Neural cell (in vitro differentiated cells): ENCODE data around the gene ITGB2. TPM values are rescaled to one million over a fixed set of nuclear protein-coding genes. Genes with fewer than 3 reads are reported as not detected.

Experiments used
- H2AFZ ChIP-seq: fragments of 200-600, 300-800 bp; sonication (generic), shearing (Covaris generic); 2 replicates; pipeline ENCODE4 v1.6.0; 2014; ENCODE audit warnings: low read depth, mild to moderate bottlenecking, antibody characterized with exemption, low read length, moderate library complexity
- H3F3A ChIP-seq: fragments of 200-600 bp; shearing (Covaris generic); 2 replicates; pipeline ENCODE4 v1.6.1; 2016; ENCODE audit warnings: mild to moderate bottlenecking, moderate library complexity, mixed read lengths, antibody characterized with exemption, low read length; ENCODE audit not compliant: insufficient read depth, poor library complexity, severe bottlenecking
- H3K27ac ChIP-seq: fragments of 200-600, 300-800 bp; sonication (generic), shearing (Covaris generic); 2 replicates; pipeline ENCODE4 v1.5.1; 2014; ENCODE audit warnings: mild to moderate bottlenecking, low read length, moderate library complexity
- H3K27me3 ChIP-seq: fragments of 300-800, 200-600 bp; sonication (generic), shearing (Covaris generic); 2 replicates; pipeline ENCODE4 v1.6.0; 2014; ENCODE audit warnings: mild to moderate bottlenecking, low read depth, low read length, moderate library complexity; ENCODE audit not compliant: insufficient read depth
- H3K36me3 ChIP-seq: fragments of 300-800, 200-600 bp; sonication (generic), shearing (Covaris generic); 2 replicates; pipeline ENCODE4 v1.5.1; 2014; ENCODE audit warnings: mild to moderate bottlenecking, antibody characterized with exemption, low read length, moderate library complexity; ENCODE audit not compliant: insufficient read depth
- H3K4me2 ChIP-seq: fragments of 300-800, 200-600 bp; sonication (generic), shearing (Covaris generic); 2 replicates; pipeline ENCODE4 v1.6.0; 2014; ENCODE audit warnings: mild to moderate bottlenecking, low read length
- H3K4me3 ChIP-seq: fragments of 300-800, 200-600 bp; sonication (generic), shearing (Covaris generic); 2 replicates; pipeline ENCODE4 v1.5.1; 2014; ENCODE audit warnings: mild to moderate bottlenecking, low read length, moderate library complexity
- H3K79me2 ChIP-seq: fragments of 200-600 bp; shearing (Covaris generic); replicated peaks from 2 replicates; pipeline ENCODE4 v1.6.0; 2014; ENCODE audit warnings: mild to moderate bottlenecking, low read length, moderate library complexity; ENCODE audit not compliant: insufficient read depth
- H3K9ac ChIP-seq: fragments of 300-800, 200-600 bp; sonication (generic), shearing (Covaris generic); 2 replicates; pipeline ENCODE4 v1.6.1; 2016; ENCODE audit warnings: mild to moderate bottlenecking, low read length, mixed read lengths
- H3K9me2 ChIP-seq: fragments of 200-600 bp; shearing (Covaris generic); 2 replicates; pipeline ENCODE4 v1.6.1; 2016; ENCODE audit warnings: mild to moderate bottlenecking, low read length, mixed read lengths; ENCODE audit not compliant: insufficient read depth
- H3K9me3 ChIP-seq: fragments of 200-600, 300-800 bp; sonication (generic), shearing (Covaris generic); 2 replicates; pipeline ENCODE4 v1.6.1; 2016; ENCODE audit warnings: mild to moderate bottlenecking, mixed run types, low read length, moderate library complexity, mixed read lengths
- H4K20me1 ChIP-seq: fragments of 200-600 bp; shearing (Covaris generic); 2 replicates; pipeline ENCODE4 v1.6.1; 2016; ENCODE audit warnings: mild to moderate bottlenecking, mixed run types; ENCODE audit not compliant: insufficient read depth
- EP300 ChIP-seq: fragments of 450-650 bp; conservative IDR thresholded peaks from 2 replicates; pipeline ENCODE4 v1.6.1; 2014; ENCODE audit warnings: antibody characterized with exemption, mild to moderate bottlenecking, moderate library complexity; ENCODE audit not compliant: poor library complexity, severe bottlenecking
- EZH2 ChIP-seq: fragments of 200-600, 300-800 bp; shearing (Covaris generic), sonication (generic); IDR thresholded peaks from 2 replicates; pipeline ENCODE4 v1.6.1; 2014; ENCODE audit warnings: antibody characterized with exemption, low read length, borderline replicate concordance, mild to moderate bottlenecking; ENCODE audit not compliant: insufficient read depth, poor library complexity, severe bottlenecking
- MXI1 ChIP-seq: fragments of 450-650 bp; conservative IDR thresholded peaks from 2 replicates; pipeline ENCODE4 v1.6.1; 2014; ENCODE audit warnings: antibody characterized with exemption, mild to moderate bottlenecking; ENCODE audit not compliant: poor library complexity, severe bottlenecking
- POLR2AphosphoS5 ChIP-seq: IDR thresholded peaks from 2 replicates; pipeline ENCODE4 v1.6.1; 2012
- RAD21 ChIP-seq: fragments of 450-650 bp; conservative IDR thresholded peaks from 2 replicates; pipeline ENCODE4 v1.6.1; 2014; ENCODE audit warnings: antibody characterized with exemption, mild to moderate bottlenecking, moderate library complexity
- SMC3 ChIP-seq: fragments of 450-650 bp; conservative IDR thresholded peaks from 2 replicates; pipeline ENCODE4 v1.6.1; 2014; ENCODE audit warnings: antibody characterized with exemption, mild to moderate bottlenecking, moderate library complexity; ENCODE audit not compliant: poor library complexity
- TAF1 ChIP-seq: IDR thresholded peaks from 2 replicates; pipeline ENCODE4 v1.6.1; 2012; ENCODE audit warnings: low read depth
- polyA plus RNA-seq: library from polyadenylated mRNA; depleted of rRNA; stranded (reverse); fragments of >200 nt; gene quantifications from 2 replicates; pipeline ENCODE4 v1.2.3, GENCODE V29; 2014
- TF ChIP-seq, protein P1 (sequence below): fragments of 450-650 bp; IDR thresholded peaks from 2 replicates; pipeline ENCODE4 v1.5.1; 2014; ENCODE audit warnings: antibody characterized with exemption, mild to moderate bottlenecking, moderate library complexity; ENCODE audit not compliant: poor library complexity, severe bottlenecking
- TF ChIP-seq, protein P2 (sequence below): IDR thresholded peaks from 2 replicates; pipeline ENCODE4 v1.6.1; 2012; ENCODE audit warnings: borderline replicate concordance

Gene ITGB2
- polyA plus RNA-seq, 1 donor from 2014 or later, result not detected

DNA sequence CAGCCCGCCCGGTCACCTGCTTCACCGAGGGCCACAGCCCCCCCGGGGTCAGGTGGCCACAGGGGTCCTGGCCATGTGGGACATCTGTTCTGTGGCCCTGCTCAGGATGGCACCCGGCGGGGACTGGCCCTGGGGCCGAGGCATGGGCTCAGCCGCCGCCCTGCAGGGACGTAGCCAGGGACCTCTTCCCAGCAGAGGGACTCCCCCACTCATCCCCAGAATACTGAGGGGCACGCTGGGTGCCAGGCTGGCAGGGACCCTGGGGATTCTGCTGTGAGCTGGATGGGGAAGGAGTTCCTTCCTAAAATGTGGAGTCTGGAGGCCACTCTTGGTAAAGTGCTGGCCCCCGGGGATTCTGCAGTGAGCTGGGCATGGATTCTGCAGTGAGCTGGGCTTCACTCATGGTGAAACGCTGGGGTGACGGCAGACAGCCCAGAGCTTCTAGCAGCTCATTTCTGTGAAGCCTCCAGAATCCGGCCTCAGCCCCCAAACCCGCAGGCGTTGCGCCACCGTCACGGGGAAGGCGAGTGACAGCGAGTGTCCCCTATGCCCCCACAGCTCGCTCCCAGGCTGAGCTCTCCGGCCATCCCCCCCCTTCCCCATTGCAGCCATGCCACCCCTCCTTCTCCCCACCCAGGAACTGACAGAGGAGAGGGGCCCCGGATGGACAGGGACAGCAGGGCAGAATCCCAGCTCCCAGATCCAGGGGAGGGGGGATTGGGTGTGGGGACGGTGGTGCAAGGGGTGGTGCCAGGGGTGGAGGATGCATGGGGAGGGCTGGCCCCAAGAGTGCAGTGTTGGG, 1.4 kb downstream of the ITGB2 start:
- no peaks in the 10 kb centered on the region for H3K9me2 ChIP-seq
- no peaks in the 10 kb centered on the region for H3K36me3 ChIP-seq
- no peak for TF ChIP-seq POLR2AphosphoS5
- TF ChIP-seq, protein P1, sequence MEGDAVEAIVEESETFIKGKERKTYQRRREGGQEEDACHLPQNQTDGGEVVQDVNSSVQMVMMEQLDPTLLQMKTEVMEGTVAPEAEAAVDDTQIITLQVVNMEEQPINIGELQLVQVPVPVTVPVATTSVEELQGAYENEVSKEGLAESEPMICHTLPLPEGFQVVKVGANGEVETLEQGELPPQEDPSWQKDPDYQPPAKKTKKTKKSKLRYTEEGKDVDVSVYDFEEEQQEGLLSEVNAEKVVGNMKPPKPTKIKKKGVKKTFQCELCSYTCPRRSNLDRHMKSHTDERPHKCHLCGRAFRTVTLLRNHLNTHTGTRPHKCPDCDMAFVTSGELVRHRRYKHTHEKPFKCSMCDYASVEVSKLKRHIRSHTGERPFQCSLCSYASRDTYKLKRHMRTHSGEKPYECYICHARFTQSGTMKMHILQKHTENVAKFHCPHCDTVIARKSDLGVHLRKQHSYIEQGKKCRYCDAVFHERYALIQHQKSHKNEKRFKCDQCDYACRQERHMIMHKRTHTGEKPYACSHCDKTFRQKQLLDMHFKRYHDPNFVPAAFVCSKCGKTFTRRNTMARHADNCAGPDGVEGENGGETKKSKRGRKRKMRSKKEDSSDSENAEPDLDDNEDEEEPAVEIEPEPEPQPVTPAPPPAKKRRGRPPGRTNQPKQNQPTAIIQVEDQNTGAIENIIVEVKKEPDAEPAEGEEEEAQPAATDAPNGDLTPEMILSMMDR, result no peak
- no peak for TF ChIP-seq RAD21
- TF ChIP-seq, protein P2, sequence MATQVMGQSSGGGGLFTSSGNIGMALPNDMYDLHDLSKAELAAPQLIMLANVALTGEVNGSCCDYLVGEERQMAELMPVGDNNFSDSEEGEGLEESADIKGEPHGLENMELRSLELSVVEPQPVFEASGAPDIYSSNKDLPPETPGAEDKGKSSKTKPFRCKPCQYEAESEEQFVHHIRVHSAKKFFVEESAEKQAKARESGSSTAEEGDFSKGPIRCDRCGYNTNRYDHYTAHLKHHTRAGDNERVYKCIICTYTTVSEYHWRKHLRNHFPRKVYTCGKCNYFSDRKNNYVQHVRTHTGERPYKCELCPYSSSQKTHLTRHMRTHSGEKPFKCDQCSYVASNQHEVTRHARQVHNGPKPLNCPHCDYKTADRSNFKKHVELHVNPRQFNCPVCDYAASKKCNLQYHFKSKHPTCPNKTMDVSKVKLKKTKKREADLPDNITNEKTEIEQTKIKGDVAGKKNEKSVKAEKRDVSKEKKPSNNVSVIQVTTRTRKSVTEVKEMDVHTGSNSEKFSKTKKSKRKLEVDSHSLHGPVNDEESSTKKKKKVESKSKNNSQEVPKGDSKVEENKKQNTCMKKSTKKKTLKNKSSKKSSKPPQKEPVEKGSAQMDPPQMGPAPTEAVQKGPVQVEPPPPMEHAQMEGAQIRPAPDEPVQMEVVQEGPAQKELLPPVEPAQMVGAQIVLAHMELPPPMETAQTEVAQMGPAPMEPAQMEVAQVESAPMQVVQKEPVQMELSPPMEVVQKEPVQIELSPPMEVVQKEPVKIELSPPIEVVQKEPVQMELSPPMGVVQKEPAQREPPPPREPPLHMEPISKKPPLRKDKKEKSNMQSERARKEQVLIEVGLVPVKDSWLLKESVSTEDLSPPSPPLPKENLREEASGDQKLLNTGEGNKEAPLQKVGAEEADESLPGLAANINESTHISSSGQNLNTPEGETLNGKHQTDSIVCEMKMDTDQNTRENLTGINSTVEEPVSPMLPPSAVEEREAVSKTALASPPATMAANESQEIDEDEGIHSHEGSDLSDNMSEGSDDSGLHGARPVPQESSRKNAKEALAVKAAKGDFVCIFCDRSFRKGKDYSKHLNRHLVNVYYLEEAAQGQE, result no peak
- no peak for TF ChIP-seq TAF1
- TF ChIP-seq EZH2, result no peak
- no peak for TF ChIP-seq SMC3
- no peak for TF ChIP-seq EP300
- no peak for TF ChIP-seq MXI1
- H2AFZ ChIP-seq, result no peak overlapping the region
- peak overlapping the region; percentile 13 for H3K4me3 ChIP-seq
- H3K9me3 ChIP-seq, result peaks cover 5% of the 10 kb centered on the region
- H4K20me1 ChIP-seq, result no peaks in the 10 kb centered on the region
- no peaks in the 10 kb centered on the region for H3K79me2 ChIP-seq
- no peak overlapping the region for H3K9ac ChIP-seq
- H3K4me2 ChIP-seq, result no peak overlapping the region
- H3K27me3 ChIP-seq, result peaks cover 71% of the 10 kb centered on the region
- H3K27ac ChIP-seq, result no peak overlapping the region
- no peaks in the 10 kb centered on the region for H3F3A ChIP-seq

DNA sequence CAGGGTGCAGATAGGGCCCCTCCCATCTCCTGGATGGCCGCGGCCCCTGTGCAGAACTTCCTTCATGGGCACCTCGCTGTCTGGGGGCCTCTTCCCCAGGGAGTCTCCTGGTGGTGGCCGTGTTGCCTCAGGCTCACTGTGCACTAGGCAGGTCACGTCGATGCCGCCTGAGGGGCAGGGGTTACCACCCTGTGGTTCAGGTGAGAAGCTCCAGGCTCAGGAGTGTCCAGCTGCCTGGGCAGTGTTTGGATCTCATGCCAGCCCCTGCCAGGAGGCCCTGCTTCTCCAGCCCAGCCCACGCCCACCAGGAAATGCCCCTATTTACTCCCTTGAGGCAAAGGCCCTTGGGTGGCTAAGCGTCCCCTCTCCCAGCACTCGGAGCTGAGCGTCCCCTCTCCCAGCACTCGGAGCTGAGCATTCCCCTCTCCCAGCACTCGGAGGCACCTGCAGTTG, 2.1 kb downstream of the ITGB2 start:
- Histone ChIP-seq H3K36me3 (no peaks in the 10 kb centered on the region), H3K9ac (no peak overlapping the region), H3K9me3 (peaks cover 5% of the 10 kb centered on the region), H2AFZ (no peak overlapping the region), H3K9me2 (no peaks in the 10 kb centered on the region), H3K4me2 (no peak overlapping the region), H3F3A (no peaks in the 10 kb centered on the region), H3K79me2 (no peaks in the 10 kb centered on the region), H4K20me1 (no peaks in the 10 kb centered on the region), H3K27me3 (peaks cover 66% of the 10 kb centered on the region), H3K27ac (no peak overlapping the region), H3K4me3 (peak overlapping the region; percentile 13)
- TF ChIP-seq SMC3 (no peak), RAD21 (no peak), EP300 (no peak), EZH2 (no peak), POLR2AphosphoS5 (no peak)
- TF ChIP-seq, protein P1, result no peak
